ENCODE measurements around the gene F2RL3.

GRCh38 chr19:16917401-16917800 lies 28.6 kb downstream of the F2RL3 start:
- TF ChIP-seq CTCF (IDR thresholded peaks at IDR 0.05 in 4 of 5, conservative IDR thresholded peaks at IDR 0.05 in 1 of 5) (no peak), POLR2A (IDR thresholded peaks at IDR 0.05) (no peak)
